NCI-H187 treated with DMSO at 0.1 percent for 48 hours (cell line): ENCODE data around the gene CNNM3.

Source experiments
- DNase-seq: peaks from one replicate; lab custom pipeline; 2025; lab: John Stamatoyannopoulos, UW

Gene CNNM3

DNA sequence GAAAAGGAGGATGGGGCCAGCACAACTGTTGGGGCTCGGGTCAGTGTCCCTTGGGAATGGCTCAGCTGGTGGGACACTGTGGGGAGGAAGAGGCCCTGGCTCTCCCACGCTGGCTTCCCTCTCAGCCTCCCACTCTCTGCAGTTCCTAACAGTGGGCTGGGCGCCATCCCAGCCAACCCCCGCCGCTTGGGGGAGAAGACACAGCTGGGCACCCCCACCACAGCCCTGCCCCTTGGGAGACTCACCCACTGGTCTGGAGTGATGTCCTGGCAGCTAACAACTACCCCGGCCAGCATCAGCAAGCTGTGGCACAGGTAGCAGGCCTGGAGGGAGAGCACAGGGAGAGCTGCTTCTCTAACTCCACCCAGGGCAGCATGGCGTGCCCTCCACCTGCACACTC lies 62.1 kb downstream of the CNNM3 start:
- DNase-seq = no peak

DNA sequence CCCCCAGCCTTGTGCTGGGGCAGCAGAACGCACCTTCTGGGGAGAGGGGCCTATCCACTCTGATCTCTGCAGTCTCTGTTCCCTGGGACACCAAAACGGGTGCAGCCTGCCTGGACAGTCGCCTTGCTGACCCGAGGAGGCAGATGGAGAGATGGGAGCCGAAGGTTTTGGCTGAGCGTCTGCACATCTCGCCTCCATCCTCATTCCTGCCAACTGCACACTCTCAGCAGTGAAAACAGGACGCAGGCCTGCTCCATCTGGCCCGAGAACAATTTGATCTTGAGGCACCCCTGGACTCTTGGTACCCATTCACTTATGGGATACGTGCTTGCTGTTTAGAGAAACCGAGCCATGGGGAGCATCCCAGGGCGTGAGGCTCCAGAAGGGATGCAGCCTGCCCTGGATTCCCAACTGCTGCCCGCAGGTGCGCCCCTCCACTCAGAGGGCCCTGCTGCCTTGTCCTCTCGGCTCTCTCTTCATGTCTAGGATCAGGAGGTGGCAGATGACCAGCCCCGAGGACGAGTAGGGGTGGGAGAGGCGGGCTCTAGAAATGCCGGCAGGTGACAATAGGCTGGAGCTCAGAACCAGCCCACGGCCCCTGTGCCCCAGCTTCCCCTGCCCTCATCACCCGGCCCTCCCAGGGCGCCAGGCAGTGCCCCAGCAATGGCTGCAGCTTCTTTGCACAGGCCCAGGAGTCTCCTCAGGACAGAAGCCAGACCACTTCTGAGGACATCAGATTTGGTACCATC lies 62.9 kb downstream of the CNNM3 start:
- no peak for DNase-seq

DNA sequence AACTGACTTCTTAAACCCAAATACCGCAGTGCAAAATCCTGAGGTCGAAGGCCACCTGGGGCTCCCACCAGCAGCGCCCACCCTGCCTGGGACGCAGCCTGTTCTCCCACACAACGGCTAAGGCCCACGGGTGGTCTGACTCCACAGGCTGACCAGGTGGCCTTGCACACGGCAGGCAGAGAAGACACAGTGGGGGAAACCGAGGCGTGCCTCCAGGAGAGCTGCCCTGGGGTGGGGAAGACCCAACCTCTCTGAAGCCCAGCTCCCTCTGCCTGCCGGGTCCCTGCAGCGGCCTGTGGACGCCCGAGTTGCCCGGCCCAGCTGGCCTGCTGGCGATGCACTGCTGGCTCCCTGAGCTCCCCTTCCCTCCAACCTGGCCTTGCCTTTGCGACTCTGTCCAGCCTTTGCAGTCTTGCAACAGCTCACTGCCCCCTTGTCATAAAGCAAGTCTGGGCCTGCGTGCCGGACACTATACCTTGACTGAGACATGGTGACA lies 63.5 kb downstream of the CNNM3 start:
- DNase-seq = no peak

DNA sequence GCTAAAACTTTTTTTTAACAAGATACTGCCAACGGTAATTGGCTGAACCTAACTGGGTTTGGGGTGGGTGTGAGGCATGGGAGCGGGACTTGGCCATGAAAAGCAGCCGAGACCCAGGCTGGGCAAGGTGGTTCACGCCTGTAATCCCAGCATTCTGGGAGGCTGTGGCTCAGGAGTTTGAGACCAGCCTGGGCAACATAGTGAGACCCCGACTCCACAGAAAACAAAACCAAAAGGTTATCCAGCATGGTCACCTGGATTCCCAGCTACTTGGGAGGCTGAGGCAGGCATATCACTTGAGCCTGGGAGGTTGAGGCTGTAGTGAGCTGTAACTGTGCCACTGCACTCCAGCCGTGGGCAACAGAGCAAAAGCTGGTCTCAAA lies 64.8 kb downstream of the CNNM3 start:
- no peak for DNase-seq

DNA sequence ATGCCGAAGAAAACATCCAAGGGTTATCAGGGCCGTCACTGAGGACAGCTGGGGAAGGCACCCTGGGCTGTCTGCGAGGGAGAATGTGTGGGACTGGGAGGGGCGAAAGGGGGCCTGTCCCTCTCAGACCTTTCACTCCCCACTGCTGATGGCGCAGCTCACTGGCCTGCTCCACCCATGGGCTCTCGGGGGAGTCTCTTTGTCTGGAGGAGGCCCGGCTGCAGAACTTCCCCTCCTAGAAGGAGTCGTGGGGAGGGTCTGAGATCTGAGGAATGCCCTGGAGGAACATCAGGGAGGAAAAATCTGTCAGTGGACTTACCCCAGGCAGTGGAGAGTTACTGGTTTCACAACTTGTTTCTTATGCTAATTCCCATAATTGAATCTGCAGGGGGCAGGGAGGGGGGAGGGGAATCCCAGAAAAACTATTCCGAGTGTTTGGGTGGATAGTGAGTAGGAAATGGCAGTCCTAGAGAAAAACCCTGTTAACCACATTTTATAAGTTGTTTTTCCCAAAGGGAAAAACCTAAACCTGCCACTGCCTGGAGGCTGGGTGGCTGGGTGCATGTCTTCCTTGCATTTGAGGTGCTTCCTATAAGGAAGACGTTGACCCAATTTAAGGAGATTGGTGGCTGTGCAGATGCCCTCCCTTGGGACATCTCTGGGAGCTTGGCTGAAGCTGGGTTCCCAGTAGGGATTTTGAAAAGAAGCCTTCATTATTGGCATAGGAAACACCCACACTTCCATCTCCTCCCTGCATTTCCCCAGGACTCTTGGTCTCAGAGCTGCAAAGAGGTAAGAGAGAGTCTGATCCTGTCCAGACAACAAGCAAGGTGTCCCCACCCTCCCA lies 65.5 kb downstream of the CNNM3 start:
- DNase-seq = no peak

GRCh38 chr2:96882230-96882629 lies 66.2 kb downstream of the CNNM3 start:
- DNase-seq = no peak

- no peak for DNase-seq
These were observed 66.8 kb downstream of the CNNM3 start for GRCh38 chr2:96882906-96883305.

DNA sequence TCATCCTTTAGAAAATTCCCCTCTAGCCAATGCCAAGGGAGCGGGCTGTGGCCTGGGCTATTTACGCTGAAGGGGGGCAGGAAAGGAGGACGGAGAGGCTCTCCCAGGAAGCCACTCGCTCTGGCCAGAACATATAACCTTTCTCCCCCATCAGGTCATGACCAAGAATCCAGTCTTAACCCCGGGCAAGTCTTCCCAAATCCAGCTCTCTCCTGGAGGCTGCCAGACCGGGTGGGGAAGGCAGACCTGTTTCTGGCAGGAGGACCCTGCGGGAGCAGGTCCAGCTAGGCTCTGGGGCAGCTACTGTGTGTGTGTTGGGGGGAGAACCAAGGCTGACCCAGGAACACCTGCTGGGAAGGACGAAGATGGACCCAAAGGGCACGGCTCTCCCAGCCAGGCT lies 67.2 kb downstream of the CNNM3 start:
- DNase-seq = no peak
